ENCODE data around the gene TNS3. TPM values are rescaled to one million over a fixed set of nuclear protein-coding genes. Genes with fewer than 3 reads are reported as not detected.

Gene TNS3
- total RNA-seq, 1 donor from 2014 or later = 452 TPM

DNA sequence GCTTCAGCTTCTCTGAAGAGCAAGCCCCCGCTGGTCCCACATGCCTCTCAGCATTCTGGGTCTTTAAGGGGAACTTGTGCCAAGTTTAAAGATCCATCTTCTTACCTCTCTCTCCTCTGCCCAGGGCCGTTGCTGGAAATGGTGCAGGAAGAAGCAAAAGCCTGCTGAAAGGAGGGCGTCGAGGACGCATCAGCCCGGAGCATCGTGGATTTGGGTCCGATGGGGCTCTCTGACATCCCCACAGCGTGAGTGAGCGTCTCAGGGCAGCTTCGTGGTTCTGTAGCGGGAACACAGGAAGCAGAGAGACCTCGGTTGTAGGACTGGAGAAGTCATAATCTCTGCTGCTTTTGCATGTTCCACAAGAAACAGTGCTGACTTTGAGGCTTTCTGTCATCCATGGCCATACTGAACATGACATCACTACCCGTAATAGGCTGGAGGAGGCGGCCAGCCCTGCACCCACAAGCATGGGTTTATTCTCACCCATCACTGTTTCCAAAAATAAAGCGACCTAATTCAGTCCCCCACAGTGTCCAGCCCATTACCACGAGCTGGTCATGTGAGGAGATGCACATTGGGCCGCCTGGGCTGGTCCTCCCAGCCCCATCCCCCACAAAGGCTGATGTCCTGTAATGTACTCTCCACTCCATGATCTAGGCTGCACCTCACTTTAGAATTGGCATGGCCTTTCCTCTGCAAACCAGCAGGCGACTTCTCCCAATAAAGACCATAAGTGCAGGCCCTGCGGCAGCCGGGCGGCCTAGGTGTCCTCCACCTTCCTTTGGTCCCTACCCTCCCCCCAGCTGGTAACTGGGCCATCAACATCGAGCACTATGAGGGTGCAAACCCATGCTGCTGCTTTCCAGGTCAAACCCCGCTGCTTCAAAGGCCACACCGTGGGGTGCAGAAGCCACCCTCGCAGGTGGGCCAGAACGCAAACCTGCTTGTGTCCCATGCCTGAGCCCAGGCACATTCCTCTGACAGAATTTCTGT lies 276.9 kb downstream of the TNS3 start:
- Mint-ChIP-seq H3K27me3 (ENCODE audit: low read depth) (no peaks in the 10 kb centered on the region), H3K4me1 (peaks cover 12% of the 10 kb centered on the region), H3K27ac (peak overlapping the region; percentile 81), H3K36me3 (peaks cover 57% of the 10 kb centered on the region), H3K4me3 (no peak overlapping the region), H3K9me3 (peaks cover 15% of the 10 kb centered on the region)
- no peak for DNase-seq (ENCODE audit: low spot score in 2 of 2, unreplicated experiment in 2 of 2)
- TF ChIP-seq CTCF (IDR thresholded peaks at IDR 0.05; ENCODE audit: unreplicated experiment) = no peak

DNA sequence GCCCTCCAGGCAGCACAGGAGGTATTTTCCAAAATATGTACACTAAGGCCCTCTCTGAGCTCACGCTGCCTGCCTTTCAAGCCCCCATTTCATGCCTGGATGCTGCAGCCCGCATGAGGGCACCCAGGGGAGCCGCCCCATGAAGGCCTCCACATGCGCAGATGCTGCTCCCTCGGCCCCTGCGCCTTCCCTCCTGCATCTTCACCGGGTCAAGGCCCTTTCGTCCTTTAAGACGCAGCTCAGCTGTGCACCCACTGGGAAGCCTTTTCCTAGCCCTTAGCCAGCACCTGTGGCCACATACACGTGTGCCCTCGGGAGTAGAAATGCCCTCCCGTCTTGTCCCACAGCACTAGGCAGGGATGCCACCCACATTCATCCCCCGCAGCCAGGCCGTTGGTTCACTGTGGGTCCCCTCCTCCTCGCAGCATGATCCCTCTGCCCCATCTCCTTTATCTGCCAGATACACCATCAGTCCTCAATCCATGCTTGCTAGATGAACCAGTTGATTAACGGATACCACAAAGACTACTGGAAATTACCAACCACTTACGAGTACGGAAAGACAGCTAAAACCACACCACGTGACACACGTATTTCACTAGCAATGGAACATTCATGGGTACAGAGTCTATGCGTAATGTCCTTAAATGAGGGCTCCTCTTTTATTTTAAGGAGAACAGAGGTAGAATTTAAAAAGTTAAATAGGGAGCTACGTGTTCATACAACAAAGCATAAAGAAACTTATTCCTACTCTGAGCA lies 278.0 kb downstream of the TNS3 start:
- Mint-ChIP-seq H3K4me1 (peaks cover 17% of the 10 kb centered on the region), H3K27ac (peak overlapping the region; percentile 9), H3K36me3 (peaks cover 53% of the 10 kb centered on the region), H3K27me3 (ENCODE audit: low read depth) (no peaks in the 10 kb centered on the region), H3K9me3 (peaks cover 8% of the 10 kb centered on the region), H3K4me3 (no peak overlapping the region)
- DNase-seq (ENCODE audit: low spot score in 2 of 2, unreplicated experiment in 2 of 2) = no peak
- TF ChIP-seq CTCF (IDR thresholded peaks at IDR 0.05; ENCODE audit: unreplicated experiment) = no peak

DNA sequence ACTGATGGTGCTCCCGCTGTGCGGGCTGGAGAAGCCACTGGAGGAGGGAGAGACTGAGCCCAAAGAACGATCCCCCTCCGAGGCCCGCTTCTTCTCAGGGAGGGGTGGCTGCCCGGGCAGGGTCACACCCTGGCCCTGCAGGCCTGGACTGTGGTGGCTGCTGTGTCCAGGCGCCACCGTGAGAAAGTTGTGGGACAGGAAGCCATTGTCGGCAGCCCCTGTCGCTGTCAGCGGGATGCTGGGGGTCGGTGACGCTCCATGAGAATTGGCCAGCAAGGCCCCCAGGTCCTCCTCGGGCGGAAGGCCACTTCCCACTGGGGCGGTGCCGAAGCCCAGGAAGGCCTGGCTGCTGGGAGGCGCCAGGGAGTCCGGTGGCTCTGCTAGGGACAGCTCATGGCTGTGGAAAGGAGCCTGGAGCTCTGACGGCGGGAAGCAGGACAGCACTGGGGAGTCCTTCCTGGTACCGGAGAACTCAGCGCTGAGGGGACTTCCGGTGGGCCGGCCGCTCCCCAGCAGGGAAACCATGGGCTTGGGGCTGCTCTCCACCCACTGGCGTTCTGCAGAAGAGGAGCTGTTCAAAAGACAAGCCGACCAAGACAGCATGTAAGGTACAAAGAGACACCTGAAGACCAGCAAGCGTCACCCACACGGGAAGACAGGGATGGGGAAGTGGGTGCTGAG lies 278.8 kb downstream of the TNS3 start:
- H3K27me3 Mint-ChIP-seq (ENCODE audit: low read depth) = no peaks in the 10 kb centered on the region
- no peak overlapping the region for H3K27ac Mint-ChIP-seq
- peaks cover under 1% of the 10 kb centered on the region for H3K9me3 Mint-ChIP-seq
- no peak for DNase-seq (ENCODE audit: low spot score in 2 of 2, unreplicated experiment in 2 of 2)
- H3K36me3 Mint-ChIP-seq = peaks cover 47% of the 10 kb centered on the region
- peaks cover 24% of the 10 kb centered on the region for H3K4me1 Mint-ChIP-seq
- TF ChIP-seq CTCF (IDR thresholded peaks at IDR 0.05; ENCODE audit: unreplicated experiment) = no peak
- H3K4me3 Mint-ChIP-seq = no peak overlapping the region

DNA sequence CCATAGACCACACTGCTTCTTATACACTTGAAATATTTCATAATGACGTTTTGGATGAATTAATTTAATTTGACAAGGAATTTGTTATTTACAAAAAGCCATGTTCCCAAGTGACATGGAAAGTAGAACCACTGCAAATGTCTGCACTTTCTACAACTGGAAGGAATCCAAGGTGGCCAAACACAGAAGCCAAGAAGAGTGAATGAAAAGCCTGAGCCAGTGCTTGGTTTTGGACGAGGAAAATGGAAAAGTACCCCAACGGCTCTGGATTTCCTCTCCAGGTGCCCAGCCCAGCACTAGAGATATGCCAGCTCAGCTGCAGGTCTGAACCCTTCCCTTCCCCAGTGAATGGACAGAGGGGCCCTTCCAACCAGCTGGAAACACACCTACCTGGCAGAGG lies 279.4 kb downstream of the TNS3 start:
- no peak for DNase-seq (ENCODE audit: low spot score in 2 of 2, unreplicated experiment in 2 of 2)
- H3K9me3 Mint-ChIP-seq = no peaks in the 10 kb centered on the region
- H3K27ac Mint-ChIP-seq = peak overlapping the region; percentile 10
- H3K4me1 Mint-ChIP-seq = peaks cover 26% of the 10 kb centered on the region
- no peak overlapping the region for H3K4me3 Mint-ChIP-seq
- peaks cover 44% of the 10 kb centered on the region for H3K36me3 Mint-ChIP-seq
- TF ChIP-seq CTCF (IDR thresholded peaks at IDR 0.05; ENCODE audit: unreplicated experiment) = no peak
- H3K27me3 Mint-ChIP-seq (ENCODE audit: low read depth) = no peaks in the 10 kb centered on the region

DNA sequence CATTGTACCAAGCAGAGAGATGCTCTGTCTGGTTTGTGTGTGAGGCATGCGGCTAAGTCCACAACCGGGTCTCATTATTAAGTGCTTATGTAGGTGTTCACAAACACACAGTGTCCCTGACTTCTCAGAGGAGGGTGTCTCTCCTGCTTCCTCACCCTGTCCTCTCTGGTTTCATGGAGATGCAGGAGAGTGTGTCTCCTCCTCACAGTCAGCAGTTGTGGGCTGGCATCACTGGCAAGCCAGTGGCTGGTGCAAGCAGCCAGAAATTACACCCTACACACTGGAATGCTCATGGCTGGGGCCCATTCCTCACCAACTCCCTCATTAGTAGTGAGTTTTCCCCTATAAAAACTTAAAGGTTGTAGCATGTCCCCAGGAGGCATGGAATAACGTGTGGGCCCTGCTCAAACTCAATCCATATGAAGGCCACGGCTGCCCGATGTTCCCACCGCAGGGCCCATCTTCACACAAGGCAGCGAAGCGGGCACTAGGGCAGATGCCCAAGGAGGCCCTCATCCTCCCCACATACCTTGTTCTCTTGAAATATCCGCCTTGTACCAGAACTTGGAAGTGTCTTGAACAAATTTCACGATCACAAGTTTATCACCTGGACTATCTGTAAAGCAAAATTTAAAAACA lies 280.1 kb downstream of the TNS3 start:
- H3K27me3 Mint-ChIP-seq (ENCODE audit: low read depth) = no peaks in the 10 kb centered on the region
- DNase-seq (ENCODE audit: low spot score in 2 of 2, unreplicated experiment in 2 of 2) = no peak
- TF ChIP-seq CTCF (IDR thresholded peaks at IDR 0.05; ENCODE audit: unreplicated experiment) = no peak
- peaks cover 46% of the 10 kb centered on the region for H3K36me3 Mint-ChIP-seq
- peak overlapping the region; percentile 53 for H3K27ac Mint-ChIP-seq
- no peak overlapping the region for H3K4me3 Mint-ChIP-seq
- peaks cover 27% of the 10 kb centered on the region for H3K4me1 Mint-ChIP-seq
- no peaks in the 10 kb centered on the region for H3K9me3 Mint-ChIP-seq

Data from mesothelial cell of epicardium (in vitro differentiated cells).